HepG2 (cell line): ENCODE data around the gene NSF. TPM values are rescaled to one million over a fixed set of nuclear protein-coding genes. Genes with fewer than 3 reads are reported as not detected.

Source experiments
- HNF1A ChIP-seq, 2 experiments: sonication (generic) in 1 of 2; formaldehyde crosslinking in 1 of 2; IDR thresholded peaks; 2 replicates each; pipeline versions ENCODE4 v1.4.0 to v1.6.1; 2016 to 2020; ENCODE audit warnings: borderline replicate concordance in 1 of 2, low read depth in 1 of 2, mild to moderate bottlenecking in 1 of 2, missing genetic modification reagents in 1 of 2
- JARID2 ChIP-seq: sonication (generic); formaldehyde crosslinking; IDR thresholded peaks from 2 replicates; pipeline ENCODE4 v1.8.1; 2023; ENCODE audit warnings: missing genetic modification reagents, inconsistent platforms; ENCODE audit not compliant: insufficient replicate concordance
- MLLT10 ChIP-seq: sonication (generic); formaldehyde crosslinking; IDR thresholded peaks from 2 replicates; pipeline ENCODE4 v1.4.0; 2020; ENCODE audit warnings: missing genetic modification reagents
- MYNN ChIP-seq: sonication (generic); formaldehyde crosslinking; IDR thresholded peaks from 2 replicates; pipeline ENCODE4 v1.4.0; 2020; ENCODE audit warnings: mild to moderate bottlenecking, low read depth, missing genetic modification reagents
- PHF20 ChIP-seq: sonication (generic); formaldehyde crosslinking; IDR thresholded peaks from 2 replicates; pipeline ENCODE4 v1.5.0; 2020; ENCODE audit warnings: mild to moderate bottlenecking, missing genetic modification reagents
- RFXANK ChIP-seq: IDR thresholded peaks from 2 replicates; pipeline ENCODE4 v1.6.1; 2016
- TCF7L2 ChIP-seq: IDR thresholded peaks from 2 replicates; pipeline ENCODE4 v1.6.1; 2011; ENCODE audit warnings: mild to moderate bottlenecking, low read depth, low read length, moderate library complexity
- ZBTB20 ChIP-seq: sonication (generic); formaldehyde crosslinking; IDR thresholded peaks from 2 replicates; pipeline ENCODE4 v1.8.1; 2023; ENCODE audit warnings: missing genetic modification reagents, low read depth, mild to moderate bottlenecking, borderline replicate concordance
- ZNF326 ChIP-seq: sonication (generic); formaldehyde crosslinking; IDR thresholded peaks from 2 replicates; pipeline ENCODE4 v1.4.0; 2020; ENCODE audit warnings: missing genetic modification reagents, borderline replicate concordance
- ZNF33B ChIP-seq: sonication (generic); formaldehyde crosslinking; IDR thresholded peaks from 2 replicates; pipeline ENCODE4 v1.5.1; 2020; ENCODE audit warnings: mild to moderate bottlenecking, missing genetic modification reagents
- ZNF44 ChIP-seq: sonication (generic); formaldehyde crosslinking; IDR thresholded peaks from 2 replicates; pipeline ENCODE4 v1.5.1; 2020; ENCODE audit warnings: mild to moderate bottlenecking, missing genetic modification reagents
- ZNF546 ChIP-seq: sonication (generic); formaldehyde crosslinking; conservative IDR thresholded peaks from 2 replicates; pipeline ENCODE4 v1.8.1; 2023; ENCODE audit warnings: mild to moderate bottlenecking, missing genetic modification reagents
- ZNF589 ChIP-seq: sonication (generic); formaldehyde crosslinking; conservative IDR thresholded peaks from 2 replicates; pipeline ENCODE4 v1.8.0; 2022; ENCODE audit warnings: mild to moderate bottlenecking, moderate library complexity, missing genetic modification reagents
- ZNF790 ChIP-seq: sonication (generic); formaldehyde crosslinking; IDR thresholded peaks from 2 replicates; pipeline ENCODE4 v1.8.0; 2022; ENCODE audit warnings: missing genetic modification reagents, mild to moderate bottlenecking, borderline replicate concordance
- ZNF850 ChIP-seq: sonication (generic); formaldehyde crosslinking; conservative IDR thresholded peaks from 2 replicates; pipeline ENCODE4 v1.9.0; 2021; ENCODE audit warnings: mild to moderate bottlenecking, missing genetic modification reagents
- polyA plus RNA-seq, 8 experiments: library from polyadenylated mRNA; depleted of rRNA in 3 of 8; stranded (reverse) in 7 of 8; unstranded in 1 of 8; fragments of >200 nt; fragmentation: Illumina TruSeq in 4 of 8; extraction: Trizol in 4 of 8; gene quantifications; 2 replicates each; pipeline versions ENCODE4 v1.2.1 to v1.2.3, GENCODE V29; 2011 to 2016; ENCODE audit warnings: low read depth in 4 of 8, missing spikeins in 1 of 8, mixed read lengths in 1 of 8; ENCODE audit not compliant: insufficient read depth in 1 of 8
- total RNA-seq, 5 experiments: library from RNA; depleted of rRNA; stranded (reverse); fragments of >200 nt; fragmentation: Illumina TruSeq; extraction: Trizol; gene quantifications; 2 replicates each; pipeline ENCODE4 v1.2.3, GENCODE V29; 2016; ENCODE audit warnings: low read depth in 1 of 5
- TF ChIP-seq, protein P1 (sequence below): sonication (generic); formaldehyde crosslinking; IDR thresholded peaks from 2 replicates; pipeline ENCODE4 v1.4.0; 2020; ENCODE audit warnings: mild to moderate bottlenecking, missing genetic modification reagents, borderline replicate concordance
- TF ChIP-seq, protein P2 (sequence below): sonication (generic); formaldehyde crosslinking; conservative IDR thresholded peaks from 2 replicates; pipeline ENCODE4 v1.4.0; 2020; ENCODE audit warnings: missing genetic modification reagents
- TF ChIP-seq, protein P3 (sequence below): IDR thresholded peaks from 2 replicates; pipeline ENCODE4 v1.6.1; 2016; ENCODE audit warnings: missing compliant biosample characterization, missing genetic modification reagents, borderline replicate concordance
- TF ChIP-seq, protein P4 (sequence below): sonication (generic); formaldehyde crosslinking; IDR thresholded peaks from 2 replicates; pipeline ENCODE4 v1.4.0; 2020; ENCODE audit warnings: missing genetic modification reagents

NSF gene
- total and polyA plus RNA-seq, 2 of the 13 experiments (the other 11 are each of a cell fraction or from before 2014, with no cell fraction given) = 21.9 to 37.8 TPM

- TF ChIP-seq, protein P1, sequence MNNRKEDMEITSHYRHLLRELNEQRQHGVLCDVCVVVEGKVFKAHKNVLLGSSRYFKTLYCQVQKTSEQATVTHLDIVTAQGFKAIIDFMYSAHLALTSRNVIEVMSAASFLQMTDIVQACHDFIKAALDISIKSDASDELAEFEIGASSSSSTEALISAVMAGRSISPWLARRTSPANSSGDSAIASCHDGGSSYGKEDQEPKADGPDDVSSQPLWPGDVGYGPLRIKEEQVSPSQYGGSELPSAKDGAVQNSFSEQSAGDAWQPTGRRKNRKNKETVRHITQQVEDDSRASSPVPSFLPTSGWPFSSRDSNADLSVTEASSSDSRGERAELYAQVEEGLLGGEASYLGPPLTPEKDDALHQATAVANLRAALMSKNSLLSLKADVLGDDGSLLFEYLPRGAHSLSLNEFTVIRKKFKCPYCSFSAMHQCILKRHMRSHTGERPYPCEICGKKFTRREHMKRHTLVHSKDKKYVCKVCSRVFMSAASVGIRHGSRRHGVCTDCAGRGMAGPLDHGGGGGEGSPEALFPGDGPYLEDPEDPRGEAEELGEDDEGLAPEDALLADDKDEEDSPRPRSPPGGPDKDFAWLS (CRISPR knock-in tag) = no peak
- TF ChIP-seq ZNF44 (CRISPR knock-in tag) (no peak), ZNF33B (CRISPR knock-in tag) (0 out of 2 replicates have a peak, but pooled peaks have one; percentile 40), ZNF546 (no peak), ZNF790 (CRISPR knock-in tag) (peak; percentile 43; the same call in 1 of the 2 replicates), ZNF326 (CRISPR knock-in tag) (no peak), ZBTB20 (CRISPR knock-in tag) (no peak), RFXANK (CRISPR knock-in tag) (no peak), ZNF589 (CRISPR knock-in tag) (no peak; the same call in 1 of the 2 replicates), PHF20 (CRISPR knock-in tag) (peak; percentile 71), MYNN (CRISPR knock-in tag) (no peak; the same call in 1 of the 2 replicates), JARID2 (CRISPR knock-in tag) (peak; percentile 76), TCF7L2 (no peak), ZNF850 (CRISPR knock-in tag) (peak; percentile 79; the same call in 1 of the 2 replicates), MLLT10 (no peak), HNF1A (IDR thresholded peaks at IDR 0.05; ENCODE audit: low read depth) (no peak), HNF1A (CRISPR knock-in tag; IDR thresholded peaks at IDR 0.05; ENCODE audit: borderline replicate concordance) (no peak)
- TF ChIP-seq, protein P2, sequence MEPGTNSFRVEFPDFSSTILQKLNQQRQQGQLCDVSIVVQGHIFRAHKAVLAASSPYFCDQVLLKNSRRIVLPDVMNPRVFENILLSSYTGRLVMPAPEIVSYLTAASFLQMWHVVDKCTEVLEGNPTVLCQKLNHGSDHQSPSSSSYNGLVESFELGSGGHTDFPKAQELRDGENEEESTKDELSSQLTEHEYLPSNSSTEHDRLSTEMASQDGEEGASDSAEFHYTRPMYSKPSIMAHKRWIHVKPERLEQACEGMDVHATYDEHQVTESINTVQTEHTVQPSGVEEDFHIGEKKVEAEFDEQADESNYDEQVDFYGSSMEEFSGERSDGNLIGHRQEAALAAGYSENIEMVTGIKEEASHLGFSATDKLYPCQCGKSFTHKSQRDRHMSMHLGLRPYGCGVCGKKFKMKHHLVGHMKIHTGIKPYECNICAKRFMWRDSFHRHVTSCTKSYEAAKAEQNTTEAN (CRISPR knock-in tag) = no peak; the same call in 1 of the 2 replicates
- TF ChIP-seq, protein P3, sequence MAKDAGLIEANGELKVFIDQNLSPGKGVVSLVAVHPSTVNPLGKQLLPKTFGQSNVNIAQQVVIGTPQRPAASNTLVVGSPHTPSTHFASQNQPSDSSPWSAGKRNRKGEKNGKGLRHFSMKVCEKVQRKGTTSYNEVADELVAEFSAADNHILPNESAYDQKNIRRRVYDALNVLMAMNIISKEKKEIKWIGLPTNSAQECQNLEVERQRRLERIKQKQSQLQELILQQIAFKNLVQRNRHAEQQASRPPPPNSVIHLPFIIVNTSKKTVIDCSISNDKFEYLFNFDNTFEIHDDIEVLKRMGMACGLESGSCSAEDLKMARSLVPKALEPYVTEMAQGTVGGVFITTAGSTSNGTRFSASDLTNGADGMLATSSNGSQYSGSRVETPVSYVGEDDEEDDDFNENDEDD (CRISPR knock-in tag) = peak; percentile 77; the same call in 1 of the 2 replicates
- TF ChIP-seq, protein P4, sequence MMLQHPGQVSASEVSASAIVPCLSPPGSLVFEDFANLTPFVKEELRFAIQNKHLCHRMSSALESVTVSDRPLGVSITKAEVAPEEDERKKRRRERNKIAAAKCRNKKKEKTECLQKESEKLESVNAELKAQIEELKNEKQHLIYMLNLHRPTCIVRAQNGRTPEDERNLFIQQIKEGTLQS (CRISPR knock-in tag) = peak; percentile 58
These were observed 181.3 kb downstream of the NSF start (continued) for GRCh38 chr17:46771561-46772474.
